ENCODE results near the gene SPON1.
"Not testable (repeated sequence)": the region's sequence is repeated elsewhere in the genome, so short reads cannot be mapped to it uniquely, and the experiment has no call there.

Gene SPON1

DNA sequence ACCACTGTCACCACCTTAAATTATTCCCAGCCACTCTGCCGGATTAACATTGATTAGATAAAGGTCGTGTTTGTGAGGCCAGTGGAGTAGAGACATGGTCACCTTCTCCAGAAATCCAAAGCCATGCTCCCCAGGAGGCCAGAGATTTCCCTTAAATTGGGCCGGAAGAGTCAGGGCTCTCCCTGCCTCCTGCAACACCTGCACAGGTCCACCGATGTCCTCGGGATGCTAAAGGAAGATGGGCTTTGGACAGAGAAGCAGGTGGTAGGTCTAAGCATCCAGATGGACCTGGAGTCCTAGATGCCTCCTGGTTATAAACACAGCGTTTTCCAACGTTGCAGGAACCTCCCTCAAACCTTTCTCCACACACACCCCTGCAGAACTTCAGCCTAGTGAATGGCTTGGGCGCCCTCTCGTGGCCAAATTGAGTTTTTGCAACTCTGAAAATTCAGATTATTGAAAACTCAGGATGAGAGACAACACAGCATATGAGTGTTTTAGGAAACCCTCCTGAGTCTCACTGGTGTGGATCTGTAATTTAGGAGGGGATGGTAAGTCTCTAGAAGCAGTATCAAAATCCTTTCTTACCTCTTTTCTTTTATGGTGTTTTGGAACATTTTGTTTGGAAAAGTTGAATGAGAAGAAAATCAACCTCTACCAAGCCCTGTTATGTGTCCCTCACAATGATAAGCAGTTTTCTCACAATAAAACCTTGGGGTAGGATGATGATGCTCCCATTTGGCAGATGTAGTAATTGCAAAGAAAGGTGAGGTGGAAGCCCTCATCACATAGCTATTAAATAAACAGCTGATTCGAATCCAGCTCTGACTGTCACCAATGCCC is 286.8 kb downstream of the SPON1 start:
- Histone ChIP-seq H3K79me2 (ENCODE audit: insufficient read depth, low read length) (no peaks in the 10 kb centered on the region), H3K27me3 (ENCODE audit: insufficient read depth, low read length, poor library complexity) (peaks cover 10% of the 10 kb centered on the region), H3K4me3 (ENCODE audit: low read depth in 1 of 2, low read length in 2 of 2) (no peak overlapping the region), H3K4me2 (ENCODE audit: insufficient read depth, low read length) (no peak overlapping the region), H2AFZ (ENCODE audit: low read depth, low read length) (no peak overlapping the region), H3K4me1 (ENCODE audit: insufficient read depth, low read length) (peaks cover 8% of the 10 kb centered on the region), H3K9me3 (ENCODE audit: insufficient read depth, low read length, severe bottlenecking) (no peaks in the 10 kb centered on the region), H3K36me3 (ENCODE audit: insufficient read depth, low read length) (no peaks in the 10 kb centered on the region), H3K9ac (ENCODE audit: low read depth, low read length) (no peak overlapping the region), H4K20me1 (ENCODE audit: insufficient read depth, low read length) (no peaks in the 10 kb centered on the region), H3K27ac (ENCODE audit: low read length) (no peak overlapping the region)
- TF ChIP-seq EZH2 (IDR thresholded peaks at IDR 0.05; ENCODE audit: borderline replicate concordance, low read depth, low read length, severe bottlenecking): no peak
- TF ChIP-seq, protein P1, sequence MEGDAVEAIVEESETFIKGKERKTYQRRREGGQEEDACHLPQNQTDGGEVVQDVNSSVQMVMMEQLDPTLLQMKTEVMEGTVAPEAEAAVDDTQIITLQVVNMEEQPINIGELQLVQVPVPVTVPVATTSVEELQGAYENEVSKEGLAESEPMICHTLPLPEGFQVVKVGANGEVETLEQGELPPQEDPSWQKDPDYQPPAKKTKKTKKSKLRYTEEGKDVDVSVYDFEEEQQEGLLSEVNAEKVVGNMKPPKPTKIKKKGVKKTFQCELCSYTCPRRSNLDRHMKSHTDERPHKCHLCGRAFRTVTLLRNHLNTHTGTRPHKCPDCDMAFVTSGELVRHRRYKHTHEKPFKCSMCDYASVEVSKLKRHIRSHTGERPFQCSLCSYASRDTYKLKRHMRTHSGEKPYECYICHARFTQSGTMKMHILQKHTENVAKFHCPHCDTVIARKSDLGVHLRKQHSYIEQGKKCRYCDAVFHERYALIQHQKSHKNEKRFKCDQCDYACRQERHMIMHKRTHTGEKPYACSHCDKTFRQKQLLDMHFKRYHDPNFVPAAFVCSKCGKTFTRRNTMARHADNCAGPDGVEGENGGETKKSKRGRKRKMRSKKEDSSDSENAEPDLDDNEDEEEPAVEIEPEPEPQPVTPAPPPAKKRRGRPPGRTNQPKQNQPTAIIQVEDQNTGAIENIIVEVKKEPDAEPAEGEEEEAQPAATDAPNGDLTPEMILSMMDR (IDR thresholded peaks at IDR 0.05; ENCODE audit: borderline replicate concordance, extremely low read depth, low read length, poor library complexity, severe bottlenecking): peak; percentile 94
- peak; percentile 65 for DNase-seq
- ATAC-seq (ENCODE audit: insufficient read depth, low read depth): peak; percentile 77

DNA sequence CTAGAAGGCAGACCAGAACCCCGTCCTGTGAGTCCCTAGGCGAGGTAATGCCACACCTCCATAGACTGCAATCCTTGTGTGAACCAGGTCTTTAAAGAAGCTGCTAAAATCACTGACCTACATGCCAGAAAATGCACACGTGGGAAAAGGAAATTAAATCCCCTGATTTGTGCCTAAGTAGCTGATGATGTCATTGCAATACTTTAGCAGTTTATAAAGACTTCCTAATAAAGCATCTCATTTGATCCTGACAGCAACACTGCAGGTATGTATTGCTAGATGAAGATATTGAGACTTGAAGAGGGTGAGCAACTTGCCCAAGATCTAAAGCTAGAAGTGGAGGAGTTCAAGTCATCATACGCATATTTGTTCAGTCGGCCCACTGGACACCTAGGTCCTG is 289.2 kb downstream of the SPON1 start:
- Histone ChIP-seq H3K9ac (ENCODE audit: low read depth, low read length) (no peak overlapping the region), H3K9me3 (ENCODE audit: insufficient read depth, low read length, severe bottlenecking) (no peaks in the 10 kb centered on the region), H4K20me1 (ENCODE audit: insufficient read depth, low read length) (no peaks in the 10 kb centered on the region), H3K4me2 (ENCODE audit: insufficient read depth, low read length) (no peak overlapping the region), H3K4me1 (ENCODE audit: insufficient read depth, low read length) (peaks cover 8% of the 10 kb centered on the region), H3K36me3 (ENCODE audit: insufficient read depth, low read length) (no peaks in the 10 kb centered on the region), H2AFZ (ENCODE audit: low read depth, low read length) (no peak overlapping the region), H3K4me3 (ENCODE audit: low read depth in 1 of 2, low read length in 2 of 2) (no peak overlapping the region), H3K27me3 (ENCODE audit: insufficient read depth, low read length, poor library complexity) (peaks cover 7% of the 10 kb centered on the region), H3K27ac (ENCODE audit: low read length) (no peak overlapping the region), H3K79me2 (ENCODE audit: insufficient read depth, low read length) (no peaks in the 10 kb centered on the region)
- no peak for DNase-seq
- TF ChIP-seq, protein P1 (IDR thresholded peaks at IDR 0.05; ENCODE audit: borderline replicate concordance, extremely low read depth, low read length, poor library complexity, severe bottlenecking): no peak
- no peak for TF ChIP-seq EZH2 (IDR thresholded peaks at IDR 0.05; ENCODE audit: borderline replicate concordance, low read depth, low read length, severe bottlenecking)
- no peak for ATAC-seq (ENCODE audit: insufficient read depth, low read depth)

DNA sequence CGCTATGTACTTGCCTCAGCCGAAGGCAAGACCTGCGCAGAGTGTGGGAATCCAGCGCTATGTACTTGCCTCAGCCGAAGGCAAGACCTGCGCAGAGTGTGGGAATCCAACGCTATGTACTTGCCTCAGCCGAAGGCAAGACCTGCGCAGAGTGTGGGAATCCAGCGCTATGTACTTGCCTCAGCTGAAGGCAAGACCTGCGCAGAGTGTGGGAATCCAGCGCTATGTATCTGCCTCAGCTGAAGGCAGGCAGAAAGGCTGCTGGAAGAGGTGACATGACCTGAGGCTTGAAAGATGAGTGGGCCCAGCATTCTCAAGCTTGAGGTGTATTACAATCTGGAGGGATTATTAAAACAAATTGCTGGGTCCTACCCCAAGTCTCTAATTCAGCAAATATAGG is 290.0 kb downstream of the SPON1 start:
- not testable (repeated sequence) for H3K4me1 ChIP-seq (ENCODE audit: insufficient read depth, low read length); ATAC-seq (ENCODE audit: insufficient read depth, low read depth)

DNA sequence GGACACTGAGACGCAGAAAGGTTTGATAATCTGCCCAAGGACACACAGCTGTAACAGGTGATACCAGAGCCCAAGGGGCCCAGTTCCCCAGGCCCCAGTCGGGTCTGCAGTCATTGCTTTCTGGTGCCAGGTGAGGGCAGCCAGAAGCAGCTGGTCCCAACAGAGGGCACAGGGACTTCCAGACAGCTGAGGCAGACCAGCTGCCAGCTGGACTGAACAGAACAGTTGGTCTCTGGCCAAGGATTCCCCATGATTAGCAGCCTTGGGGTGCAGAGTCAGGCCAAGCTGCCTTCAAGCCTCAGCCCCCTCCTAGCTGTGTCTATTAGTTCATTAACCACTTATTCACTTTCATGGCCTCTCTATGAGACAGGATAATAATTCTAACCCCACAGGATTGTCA is 290.9 kb downstream of the SPON1 start:
- Histone ChIP-seq H3K79me2 (ENCODE audit: insufficient read depth, low read length) (no peaks in the 10 kb centered on the region), H3K27me3 (ENCODE audit: insufficient read depth, low read length, poor library complexity) (peaks cover 7% of the 10 kb centered on the region), H3K9ac (ENCODE audit: low read depth, low read length) (no peak overlapping the region), H2AFZ (ENCODE audit: low read depth, low read length) (no peak overlapping the region), H3K4me3 (ENCODE audit: low read depth in 1 of 2, low read length in 2 of 2) (no peak overlapping the region), H3K4me1 (ENCODE audit: insufficient read depth, low read length) (peaks cover 8% of the 10 kb centered on the region), H3K4me2 (ENCODE audit: insufficient read depth, low read length) (no peak overlapping the region), H3K27ac (ENCODE audit: low read length) (no peak overlapping the region), H3K9me3 (ENCODE audit: insufficient read depth, low read length, severe bottlenecking) (no peaks in the 10 kb centered on the region), H3K36me3 (ENCODE audit: insufficient read depth, low read length) (no peaks in the 10 kb centered on the region), H4K20me1 (ENCODE audit: insufficient read depth, low read length) (no peaks in the 10 kb centered on the region)
- TF ChIP-seq EZH2 (IDR thresholded peaks at IDR 0.05; ENCODE audit: borderline replicate concordance, low read depth, low read length, severe bottlenecking): no peak
- TF ChIP-seq, protein P1 (IDR thresholded peaks at IDR 0.05; ENCODE audit: borderline replicate concordance, extremely low read depth, low read length, poor library complexity, severe bottlenecking): no peak
- DNase-seq (no peak), ATAC-seq (ENCODE audit: insufficient read depth, low read depth) (no peak)

More for the DNA sequence above, 290.0 kb downstream of the SPON1 start:
- not testable (repeated sequence) for H3K27me3 ChIP-seq (ENCODE audit: insufficient read depth, low read length, poor library complexity); H3K27ac ChIP-seq (ENCODE audit: low read length); H3K4me3 ChIP-seq (ENCODE audit: low read depth in 1 of 2, low read length in 2 of 2); H3K9ac ChIP-seq (ENCODE audit: low read depth, low read length); H3K36me3 ChIP-seq (ENCODE audit: insufficient read depth, low read length); H3K9me3 ChIP-seq (ENCODE audit: insufficient read depth, low read length, severe bottlenecking); H3K4me2 ChIP-seq (ENCODE audit: insufficient read depth, low read length); H2AFZ ChIP-seq (ENCODE audit: low read depth, low read length); H3K79me2 ChIP-seq (ENCODE audit: insufficient read depth, low read length); H4K20me1 ChIP-seq (ENCODE audit: insufficient read depth, low read length); DNase-seq
